ENCODE data around the gene PRPF19.

The PRPF19 gene

GRCh38 chr11:60900673-60901404 is 5.5 kb downstream of the PRPF19 start:
- DNase-seq: no peak

DNA sequence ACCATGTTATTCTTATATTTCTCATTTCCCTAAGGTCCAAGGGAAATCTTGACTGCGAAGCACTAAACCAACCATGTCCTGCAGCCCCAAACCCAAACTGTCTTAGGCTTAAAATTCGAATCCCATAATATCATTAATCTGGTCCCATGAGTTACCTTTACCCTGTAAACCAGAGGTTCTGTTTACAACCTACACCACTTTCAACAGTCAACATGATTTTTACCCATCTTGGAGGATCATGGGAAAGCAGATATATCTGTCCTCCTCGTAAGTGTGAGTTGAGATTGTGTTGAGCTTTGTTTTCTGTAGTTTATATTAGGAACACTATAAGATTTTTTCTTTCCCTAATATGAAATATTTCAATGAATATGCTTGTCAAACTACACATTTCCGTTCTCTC is 6.4 kb downstream of the PRPF19 start:
- no peak for DNase-seq

DNA sequence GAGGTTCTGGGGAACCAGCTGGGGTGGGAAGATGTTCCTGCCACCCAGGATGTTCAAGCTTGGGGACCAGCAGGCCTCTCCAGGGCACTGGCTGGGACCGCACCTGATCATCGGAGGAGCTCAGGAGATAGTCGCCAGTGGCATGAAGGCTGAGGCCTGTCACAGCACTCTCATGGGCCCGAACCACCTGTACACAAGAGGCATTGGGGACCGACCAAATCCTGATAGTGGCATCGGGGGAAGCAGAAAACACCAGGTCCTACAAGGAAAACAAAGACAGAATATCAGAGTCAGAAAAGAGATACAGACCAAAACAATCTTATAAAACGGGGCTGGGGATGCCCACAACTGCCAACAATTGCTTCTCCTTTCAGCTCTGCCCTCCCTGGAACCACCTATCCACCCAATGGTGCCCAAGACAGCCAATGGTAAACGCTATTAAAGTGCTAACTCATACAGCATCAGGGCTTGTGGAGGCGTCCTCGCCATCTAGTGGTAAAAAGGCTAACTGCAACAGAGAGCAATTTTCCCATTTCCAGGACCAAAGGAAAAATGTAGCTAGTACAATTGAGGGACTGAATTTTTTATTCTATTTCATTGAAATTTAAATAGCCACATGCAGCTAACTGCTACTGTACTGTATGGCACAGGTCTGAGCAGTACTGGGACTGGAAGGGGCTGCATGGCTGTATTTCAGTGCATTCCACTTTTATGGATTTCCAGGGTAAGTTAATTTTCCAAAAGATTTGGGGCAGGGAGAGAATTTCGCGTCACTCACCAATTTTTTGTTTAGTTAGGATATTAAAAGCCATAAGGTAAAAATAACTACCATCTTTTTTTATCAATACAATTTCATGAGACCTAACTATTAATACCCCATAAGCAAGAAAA is 7.1 kb downstream of the PRPF19 start:
- no peak for DNase-seq

DNA sequence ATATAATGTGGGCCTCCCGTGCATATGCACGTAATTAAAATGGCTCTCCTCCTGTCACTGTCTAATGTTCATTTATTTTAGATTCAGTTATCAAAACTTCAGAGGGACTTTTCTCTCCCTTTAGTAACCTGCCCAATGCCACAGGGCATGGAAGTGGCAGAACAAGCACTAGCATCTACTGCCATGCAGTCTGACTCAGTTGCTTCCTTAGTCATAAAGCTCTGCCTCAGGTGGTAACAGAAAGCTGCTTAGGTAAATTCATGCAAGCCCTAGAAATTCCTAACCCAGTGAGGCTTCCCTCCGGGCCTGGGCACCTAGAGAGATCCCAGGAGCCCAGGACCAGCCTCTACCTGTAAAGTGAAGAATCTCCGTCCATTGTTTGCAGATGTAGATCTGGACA is 8.9 kb downstream of the PRPF19 start:
- no peak for DNase-seq

DNA sequence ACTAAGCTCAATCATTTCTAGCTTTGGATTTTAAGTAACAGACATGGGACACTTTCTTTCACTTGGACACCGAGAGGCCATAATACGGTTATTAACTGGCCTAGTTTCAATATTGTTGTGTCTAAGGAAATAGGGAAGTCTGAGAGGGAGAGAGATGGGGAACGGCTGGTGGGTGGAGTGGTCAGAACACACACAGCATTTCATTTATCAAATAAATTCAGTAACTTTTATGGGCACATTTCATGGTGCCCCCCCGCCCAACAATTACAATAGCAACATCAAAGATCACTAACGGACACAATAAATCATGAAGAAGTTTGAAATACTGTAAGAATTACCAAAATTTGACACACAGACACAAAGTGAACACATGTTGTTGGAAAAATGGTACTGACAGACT is 10.7 kb downstream of the PRPF19 start:
- no peak for DNase-seq

DNA sequence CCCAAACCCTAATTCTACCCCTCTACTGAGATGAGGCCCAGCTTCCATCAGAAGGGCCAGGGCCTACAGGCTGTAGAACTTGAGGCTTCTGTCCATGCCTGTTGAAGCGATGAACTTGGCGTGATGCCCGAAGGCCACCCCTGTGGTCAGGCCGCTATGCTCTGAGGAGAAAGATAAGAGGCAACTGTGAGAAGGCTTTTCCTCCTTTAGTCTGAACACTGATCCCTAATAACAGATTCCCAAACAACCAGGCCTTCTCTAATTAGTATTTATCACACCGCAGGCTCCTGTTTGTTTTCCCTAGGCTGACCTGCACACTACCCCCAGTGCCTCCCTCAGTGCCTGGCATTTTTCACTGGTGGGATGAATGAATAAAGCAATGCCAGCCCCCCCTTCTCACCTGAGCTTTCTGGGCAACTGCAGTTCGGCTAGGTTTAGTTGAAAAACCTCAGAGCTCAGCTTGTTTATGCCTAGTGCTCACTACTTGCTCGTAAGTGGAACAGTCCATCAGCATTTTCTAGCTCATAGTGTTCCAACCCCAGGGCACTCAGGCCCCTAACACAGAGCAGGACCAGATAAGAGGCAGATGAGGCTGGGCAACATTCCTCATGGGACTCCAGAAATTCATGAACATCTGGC is 15.2 kb downstream of the PRPF19 start:
- no peak for DNase-seq

DNA sequence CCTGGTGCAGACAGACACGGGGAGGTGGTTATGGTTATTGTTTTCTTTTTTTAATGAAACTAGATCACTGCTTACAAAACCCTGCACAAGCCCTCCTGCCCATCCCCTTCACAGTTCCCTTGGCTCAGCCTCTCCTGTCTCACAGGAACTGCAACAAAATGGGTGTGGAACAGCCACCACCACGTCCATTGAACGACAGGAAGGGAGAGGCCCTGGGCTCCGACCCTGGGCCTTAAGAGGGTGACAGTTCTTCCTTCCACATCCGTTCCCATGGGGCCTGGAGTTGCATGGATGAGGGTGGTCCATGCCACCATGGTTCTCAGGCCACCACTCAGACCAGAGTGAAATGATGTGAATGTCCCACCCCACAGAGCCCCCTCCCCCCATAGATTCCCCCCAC is 15.7 kb downstream of the PRPF19 start:
- DNase-seq: no peak

- DNase-seq: no peak
Measured at GRCh38 chr11:60889869-60890311, 16.5 kb downstream of the PRPF19 start.

- peak; percentile 39 for DNase-seq
Measured at GRCh38 chr11:60887556-60887955, 18.8 kb downstream of the PRPF19 start.

GRCh38 chr11:60880643-60881282 is 25.6 kb downstream of the PRPF19 start:
- peak; percentile 26 for DNase-seq

DNA sequence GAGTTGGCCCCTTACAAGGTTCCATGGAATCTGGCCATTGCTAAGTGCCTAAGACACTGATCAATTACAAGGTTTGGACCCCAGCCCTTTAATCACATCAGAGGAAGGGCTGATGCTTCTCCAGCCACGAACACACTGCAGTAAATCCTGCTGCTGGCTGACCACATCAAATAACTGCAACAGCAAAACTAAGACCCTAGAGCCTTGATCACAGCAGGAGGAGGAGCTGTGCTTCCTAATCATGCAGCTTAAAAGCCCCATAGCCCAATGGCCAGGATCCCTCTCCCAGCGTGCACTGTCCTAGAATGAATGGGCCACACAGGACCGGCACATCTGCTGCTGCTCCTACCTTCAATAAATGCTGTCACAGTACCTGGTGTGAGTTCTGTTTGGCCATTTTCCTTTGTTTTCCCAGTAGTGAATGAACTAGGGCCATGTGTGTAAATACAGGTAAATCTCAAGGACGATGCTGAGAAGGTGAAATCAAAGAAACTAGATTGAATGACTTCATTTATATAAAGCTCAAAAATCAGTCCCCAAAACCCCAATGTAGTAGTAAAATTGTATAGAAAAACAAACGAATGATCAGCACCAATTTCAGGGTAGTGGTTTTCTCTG is 26.3 kb downstream of the PRPF19 start:
- DNase-seq: no peak

- no peak for DNase-seq
Measured at GRCh38 chr11:60879104-60879503, 27.3 kb downstream of the PRPF19 start.

- no peak for DNase-seq
Measured at GRCh38 chr11:60878245-60879101, 27.9 kb downstream of the PRPF19 start.

DNA sequence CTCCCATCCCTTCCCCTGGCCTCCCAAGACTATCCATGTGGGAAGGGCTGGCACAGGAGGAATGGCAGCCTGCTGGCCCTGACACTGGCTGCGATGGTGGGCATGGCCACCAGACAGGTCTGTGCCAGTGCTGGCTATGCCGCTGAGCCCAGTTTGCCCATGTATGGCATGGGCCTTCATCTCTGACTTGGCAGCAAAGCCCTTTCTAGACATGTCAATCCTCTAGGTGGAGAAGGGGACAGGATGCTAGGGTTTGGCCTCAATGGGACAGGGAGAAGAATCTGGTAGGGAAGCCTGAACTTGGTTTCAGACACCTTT is 30.3 kb downstream of the PRPF19 start:
- DNase-seq: no peak

DNA sequence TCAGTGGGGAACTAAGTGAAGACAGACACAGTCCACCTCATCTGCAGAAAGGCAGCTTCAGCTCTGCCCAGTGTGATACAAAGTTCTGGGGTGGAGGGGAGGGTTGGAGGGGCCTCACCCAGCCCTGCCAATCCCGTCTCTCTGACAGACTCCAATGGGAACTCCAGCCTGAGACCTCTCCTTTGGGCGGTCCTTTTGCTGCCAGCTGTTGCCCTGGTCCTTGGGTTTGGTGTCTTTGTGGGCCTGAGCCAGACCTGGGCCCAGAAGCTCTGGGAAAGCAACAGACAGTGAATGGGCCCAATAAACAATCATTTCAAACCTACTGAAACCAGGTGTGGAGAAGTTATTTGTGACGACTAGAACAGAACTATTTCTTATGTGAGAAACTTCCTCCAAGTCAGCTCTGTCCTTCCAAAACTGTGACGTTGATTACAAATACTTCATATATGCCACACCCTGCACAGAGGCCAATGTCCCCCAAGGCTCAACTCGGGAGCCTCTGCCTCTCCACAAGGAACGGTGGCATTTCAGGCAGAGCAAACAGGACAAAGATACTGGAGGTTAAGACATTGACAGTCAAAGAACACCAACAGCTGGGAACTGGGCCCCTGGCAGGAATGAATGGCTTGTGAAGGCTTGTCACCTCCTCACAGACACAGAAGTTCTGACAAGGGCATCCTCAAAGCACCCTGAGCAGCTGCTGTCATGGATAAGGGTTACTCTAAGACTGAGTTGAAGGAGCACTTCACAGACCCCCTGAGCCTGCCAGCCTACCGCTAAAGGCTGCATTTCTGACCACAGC is 30.8 kb downstream of the PRPF19 start:
- DNase-seq: no peak

DNA sequence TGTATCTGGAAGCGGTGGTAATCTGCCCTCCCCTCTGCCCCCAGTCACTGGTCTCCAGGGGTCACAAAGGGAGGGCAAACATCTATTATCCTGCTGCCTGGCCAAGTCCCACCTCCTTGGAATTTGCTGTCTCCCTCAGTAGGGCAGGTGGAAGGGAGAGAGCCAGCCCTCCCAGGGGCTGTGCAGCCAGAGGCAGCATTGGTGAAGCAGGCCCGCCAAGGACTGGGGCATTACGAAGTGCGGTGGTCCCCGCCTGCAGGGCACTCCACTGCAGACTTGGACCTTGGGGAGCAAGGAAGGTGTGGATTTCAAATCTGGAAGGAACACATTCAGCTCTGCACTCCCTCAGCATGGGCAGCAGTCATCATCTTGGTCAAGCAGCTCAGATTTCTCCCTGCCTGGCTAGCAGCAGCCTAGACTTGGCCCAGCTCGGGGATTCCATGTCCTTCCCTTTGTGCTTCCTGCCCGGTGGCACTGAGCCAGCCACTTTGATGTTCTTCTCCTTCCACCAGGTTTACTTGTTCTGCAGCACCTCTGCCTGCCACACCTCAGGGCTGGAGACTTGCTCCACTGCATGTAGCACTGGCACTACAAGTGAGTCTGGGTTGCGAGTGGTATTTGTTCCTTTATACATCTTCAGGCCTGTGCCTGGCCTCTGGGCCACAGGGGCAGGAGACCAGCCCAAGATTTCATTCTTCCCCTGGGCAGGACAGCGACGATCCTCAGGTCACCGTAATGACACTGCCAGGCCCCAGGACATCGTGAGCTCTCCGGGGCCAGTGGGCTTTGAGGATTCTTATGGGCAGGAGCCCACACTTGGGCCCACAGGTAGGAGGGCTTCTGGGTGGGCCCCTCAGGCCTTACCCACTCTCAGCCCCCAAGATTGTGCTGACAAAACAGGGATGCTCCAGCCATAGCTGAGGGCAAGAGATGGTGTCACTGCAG is 31.7 kb downstream of the PRPF19 start:
- no peak for DNase-seq

DNA sequence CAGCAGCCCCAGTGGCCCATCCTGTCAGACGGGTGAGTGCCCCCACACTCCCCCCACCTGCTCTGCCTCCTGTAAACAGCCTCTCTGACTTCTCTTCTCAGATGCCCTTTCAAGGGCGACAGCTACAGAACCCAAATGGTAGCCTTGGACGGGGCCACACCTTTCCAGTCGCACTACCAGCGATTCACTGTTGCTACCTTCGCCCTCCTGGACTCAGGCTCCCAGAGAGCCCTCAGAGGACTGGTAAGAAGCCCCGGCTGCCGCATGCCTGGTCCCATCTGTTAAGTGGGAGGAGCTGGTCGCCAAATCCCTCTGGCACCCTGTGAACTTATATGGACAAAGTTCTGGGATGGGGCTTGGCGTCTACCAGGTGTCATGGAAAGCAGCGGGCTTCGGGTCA is 32.9 kb downstream of the PRPF19 start:
- DNase-seq: no peak

- no peak for DNase-seq
Measured at GRCh38 chr11:60872961-60873524, 33.3 kb downstream of the PRPF19 start.

Data from SHP77 treated with DMSO at 0.1 percent for 48 hours (cell line).